Neural progenitor cell (in vitro differentiated cells): Measurements from ENCODE around the gene ANKRD60. TPM values are rescaled to one million over a fixed set of nuclear protein-coding genes. Genes with fewer than 3 reads are reported as not detected.

Experiments used
- DNase-seq: peaks from one replicate; pipeline ENCODE4 v3.0.0-alpha.2; 2016; ENCODE audit warnings: low spot score
- H2AFZ ChIP-seq: fragments of 200-600 bp; sonication (generic); replicated peaks from 2 replicates; pipeline ENCODE4 v1.6.1; 2016; ENCODE audit warnings: antibody characterized with exemption
- H3F3A ChIP-seq: fragments of 200-600 bp; sonication (generic); 2 replicates; pipeline ENCODE4 v1.6.1; 2016; ENCODE audit warnings: antibody characterized with exemption, low read depth
- H3K27ac ChIP-seq: fragments of 200-600 bp; sonication (generic); 2 replicates; pipeline ENCODE4 v1.5.1; 2016; ENCODE audit warnings: mild to moderate bottlenecking
- H3K27me3 ChIP-seq: fragments of 200-600 bp; sonication (generic); 2 replicates; pipeline ENCODE4 v1.6.1; 2016; ENCODE audit warnings: mild to moderate bottlenecking, moderate library complexity
- H3K36me3 ChIP-seq: fragments of 200-600 bp; sonication (generic); 2 replicates; pipeline ENCODE4 v1.5.1; 2016
- H3K4me1 ChIP-seq: fragments of 200-600 bp; sonication (generic); 2 replicates; pipeline ENCODE4 v1.6.1; 2016; ENCODE audit warnings: mixed run types
- H3K4me2 ChIP-seq: fragments of 200-600 bp; sonication (generic); 2 replicates; pipeline ENCODE4 v1.6.1; 2016
- H3K4me3 ChIP-seq: fragments of 200-600 bp; sonication (generic); 2 replicates; pipeline ENCODE4 v1.5.1; 2016
- H3K79me2 ChIP-seq: fragments of 200-600 bp; sonication (generic); 2 replicates; pipeline ENCODE4 v1.6.1; 2016; ENCODE audit warnings: low read depth
- H3K9ac ChIP-seq: fragments of 200-600 bp; sonication (generic); 2 replicates; pipeline ENCODE4 v1.6.1; 2016
- H3K9me3 ChIP-seq: fragments of 200-600 bp; sonication (generic); 2 replicates; pipeline ENCODE4 v1.5.1; 2016; ENCODE audit warnings: low read depth
- H4K20me1 ChIP-seq: fragments of 200-600 bp; sonication (generic); 2 replicates; pipeline ENCODE4 v1.6.1; 2016; ENCODE audit warnings: low read depth
- H3K27ac Mint-ChIP-seq: 3 replicates; pipeline ENCODE4 v1.8.0; 2021; ENCODE audit warnings: mixed read lengths
- H3K27me3 Mint-ChIP-seq: 2 replicates; pipeline ENCODE4 v1.8.0; 2022; ENCODE audit warnings: low read depth, mild to moderate bottlenecking, inconsistent platforms, moderate library complexity, mixed read lengths; ENCODE audit not compliant: insufficient read depth
- H3K36me3 Mint-ChIP-seq: 3 replicates; pipeline ENCODE4 v1.8.0; 2021; ENCODE audit warnings: mixed read lengths
- H3K4me1 Mint-ChIP-seq: 3 replicates; pipeline ENCODE4 v1.8.0; 2021; ENCODE audit warnings: mixed read lengths
- H3K4me3 Mint-ChIP-seq: 3 replicates; pipeline ENCODE4 v1.8.0; 2021; ENCODE audit warnings: mild to moderate bottlenecking, moderate library complexity, mixed read lengths
- H3K9me3 Mint-ChIP-seq: 3 replicates; pipeline ENCODE4 v1.8.0; 2020; ENCODE audit warnings: mixed read lengths
- CTCF ChIP-seq: fragments of 200-600 bp; sonication (generic); IDR thresholded peaks from 2 replicates; pipeline ENCODE4 v1.5.1; 2017; ENCODE audit warnings: antibody characterized with exemption, mild to moderate bottlenecking
- EZH2 ChIP-seq: fragments of 200-600 bp; sonication (generic); IDR thresholded peaks from 2 replicates; pipeline ENCODE4 v1.6.1; 2017; ENCODE audit warnings: antibody characterized with exemption, mild to moderate bottlenecking, moderate library complexity
- EZH2phosphoT487 ChIP-seq: fragments of 200-600 bp; sonication (generic); IDR thresholded peaks from 2 replicates; pipeline ENCODE4 v1.6.1; 2017; ENCODE audit warnings: antibody characterized with exemption
- total RNA-seq: library from RNA; depleted of rRNA; stranded (reverse); fragments of >200 nt; gene quantifications from 2 replicates; pipeline ENCODE4 v1.2.3, GENCODE V29; 2015; ENCODE audit warnings: low replicate concordance

ANKRD60 gene
- total RNA-seq, 1 donor from 2014 or later, result not detected

- Histone ChIP-seq H3K4me2 (no peak overlapping the region), H3K4me3 (no peak overlapping the region), H3K9me3 (no peaks in the 10 kb centered on the region), H3K27me3 (no peaks in the 10 kb centered on the region), H3K9ac (no peak overlapping the region), H3K27ac (no peak overlapping the region), H3K4me1 (no peaks in the 10 kb centered on the region), H3K36me3 (no peaks in the 10 kb centered on the region), H4K20me1 (no peaks in the 10 kb centered on the region), H3F3A (no peaks in the 10 kb centered on the region), H2AFZ (no peak overlapping the region), H3K79me2 (no peaks in the 10 kb centered on the region)
- H3K4me1 Mint-ChIP-seq, result peaks cover 9% of the 10 kb centered on the region
- no peak overlapping the region for H3K27ac Mint-ChIP-seq
- H3K27me3 Mint-ChIP-seq, result peaks cover 7% of the 10 kb centered on the region
- TF ChIP-seq EZH2 (no peak), EZH2phosphoT487 (no peak), CTCF (no peak)
- no peaks in the 10 kb centered on the region for H3K9me3 Mint-ChIP-seq
- H3K36me3 Mint-ChIP-seq, result no peaks in the 10 kb centered on the region
- no peak for DNase-seq
- no peak overlapping the region for H3K4me3 Mint-ChIP-seq
Observed at GRCh38 chr20:58167759-58168158, 60.7 kb downstream of the ANKRD60 start.

Other genes with a start within 250 kb of the ANKRD60 start
- 5.7 and 7.9 TPM in 2 replicates for gene RAB22A, start 81.1 kb upstream of the ANKRD60 start, total RNA-seq
- 26.0 and 31.9 TPM in 2 replicates for gene VAPB, start 160.6 kb upstream of the ANKRD60 start, total RNA-seq